GM12872 (cell line): Measurements from ENCODE around the gene ENOSF1.

Experiments
- TF ChIP-seq, protein P1 (sequence below): IDR thresholded peaks from 3 replicates; pipeline ENCODE4 v1.5.1; 2011; ENCODE audit warnings: low read depth, mild to moderate bottlenecking, low read length, moderate library complexity; ENCODE audit not compliant: insufficient read depth

Gene ENOSF1

DNA sequence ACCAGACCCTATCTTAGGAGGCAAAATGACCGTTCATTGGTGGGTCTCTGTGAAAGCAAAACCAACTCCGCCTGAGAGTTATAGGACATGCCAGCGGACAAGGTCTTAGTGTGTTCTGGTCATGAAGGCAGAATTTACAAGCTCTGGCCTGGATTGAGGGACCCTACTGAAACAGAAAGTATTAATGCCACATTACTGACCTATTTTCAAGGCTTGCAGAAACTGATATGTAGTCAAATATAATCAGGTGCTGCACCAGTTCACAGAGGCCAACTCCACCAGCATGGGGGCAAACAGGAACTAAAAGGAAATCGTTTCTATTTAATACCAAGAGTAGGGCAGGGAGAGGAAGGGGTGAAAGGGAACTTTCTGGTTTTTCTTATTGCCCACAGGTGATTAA is 35.3 kb downstream of the ENOSF1 start:
- TF ChIP-seq, protein P1, sequence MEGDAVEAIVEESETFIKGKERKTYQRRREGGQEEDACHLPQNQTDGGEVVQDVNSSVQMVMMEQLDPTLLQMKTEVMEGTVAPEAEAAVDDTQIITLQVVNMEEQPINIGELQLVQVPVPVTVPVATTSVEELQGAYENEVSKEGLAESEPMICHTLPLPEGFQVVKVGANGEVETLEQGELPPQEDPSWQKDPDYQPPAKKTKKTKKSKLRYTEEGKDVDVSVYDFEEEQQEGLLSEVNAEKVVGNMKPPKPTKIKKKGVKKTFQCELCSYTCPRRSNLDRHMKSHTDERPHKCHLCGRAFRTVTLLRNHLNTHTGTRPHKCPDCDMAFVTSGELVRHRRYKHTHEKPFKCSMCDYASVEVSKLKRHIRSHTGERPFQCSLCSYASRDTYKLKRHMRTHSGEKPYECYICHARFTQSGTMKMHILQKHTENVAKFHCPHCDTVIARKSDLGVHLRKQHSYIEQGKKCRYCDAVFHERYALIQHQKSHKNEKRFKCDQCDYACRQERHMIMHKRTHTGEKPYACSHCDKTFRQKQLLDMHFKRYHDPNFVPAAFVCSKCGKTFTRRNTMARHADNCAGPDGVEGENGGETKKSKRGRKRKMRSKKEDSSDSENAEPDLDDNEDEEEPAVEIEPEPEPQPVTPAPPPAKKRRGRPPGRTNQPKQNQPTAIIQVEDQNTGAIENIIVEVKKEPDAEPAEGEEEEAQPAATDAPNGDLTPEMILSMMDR, result no peak

DNA sequence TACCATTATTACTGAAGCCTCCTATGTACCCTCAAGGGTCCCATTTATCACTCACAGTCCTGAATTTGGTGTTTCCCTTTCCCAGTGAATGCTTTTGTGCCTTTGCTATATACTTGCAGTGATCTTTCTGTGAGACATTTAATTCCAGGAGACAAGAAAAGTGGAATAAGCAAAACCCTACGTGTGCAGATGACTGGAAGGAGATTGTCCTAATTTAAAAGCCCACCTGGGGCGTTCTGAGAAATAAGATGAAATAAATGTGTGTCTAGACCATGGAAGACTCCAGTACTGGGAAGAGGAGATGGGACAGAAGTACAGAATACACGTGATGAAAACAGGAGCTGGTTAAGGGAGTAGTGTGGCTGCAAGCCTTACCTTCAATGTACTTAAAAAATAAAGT is 35.7 kb downstream of the ENOSF1 start:
- TF ChIP-seq, protein P1, result no peak

DNA sequence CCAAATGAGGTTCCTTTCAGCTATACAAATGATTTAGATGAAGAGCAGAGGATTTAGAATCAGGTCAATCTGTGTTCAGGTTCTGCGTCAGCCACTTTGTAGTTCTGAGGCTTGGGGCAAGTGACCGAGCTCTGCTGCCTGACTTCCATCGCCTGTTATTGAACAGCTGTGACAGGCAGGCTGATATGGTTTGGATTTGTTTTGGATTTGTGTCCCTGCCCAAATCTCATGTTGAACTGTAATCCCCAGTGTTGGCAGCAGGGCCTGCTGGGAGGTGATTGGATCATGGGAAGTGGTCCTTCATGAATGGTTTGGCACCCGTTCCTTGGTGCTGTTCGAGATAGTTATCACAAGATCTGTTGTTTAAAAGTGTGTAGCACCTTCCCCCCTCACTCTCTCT is 36.4 kb downstream of the ENOSF1 start:
- TF ChIP-seq, protein P1, result no peak

- TF ChIP-seq, protein P1, result no peak
Observed at GRCh38 chr18:675307-675706, 37.1 kb downstream of the ENOSF1 start.

DNA sequence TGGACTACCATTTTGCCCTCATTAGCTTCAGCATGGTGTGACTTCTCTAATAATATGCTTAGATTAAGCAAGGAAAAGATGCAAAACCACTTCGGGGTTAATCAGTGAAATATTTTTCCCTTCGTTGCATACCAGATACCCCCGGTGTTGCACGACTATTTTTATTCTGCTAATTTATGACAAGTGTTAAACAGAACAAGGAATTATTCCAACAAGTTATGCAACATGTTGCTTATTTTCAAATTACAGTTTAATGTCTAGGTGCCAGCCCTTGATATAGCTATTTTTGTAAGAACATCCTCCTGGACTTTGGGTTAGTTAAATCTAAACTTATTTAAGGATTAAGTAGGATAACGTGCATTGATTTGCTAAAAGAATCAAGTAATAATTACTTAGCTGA is 38.7 kb downstream of the ENOSF1 start:
- TF ChIP-seq, protein P1, result no peak

GRCh38 chr18:673317-673716 is 39.1 kb downstream of the ENOSF1 start:
- TF ChIP-seq, protein P1, result no peak

DNA sequence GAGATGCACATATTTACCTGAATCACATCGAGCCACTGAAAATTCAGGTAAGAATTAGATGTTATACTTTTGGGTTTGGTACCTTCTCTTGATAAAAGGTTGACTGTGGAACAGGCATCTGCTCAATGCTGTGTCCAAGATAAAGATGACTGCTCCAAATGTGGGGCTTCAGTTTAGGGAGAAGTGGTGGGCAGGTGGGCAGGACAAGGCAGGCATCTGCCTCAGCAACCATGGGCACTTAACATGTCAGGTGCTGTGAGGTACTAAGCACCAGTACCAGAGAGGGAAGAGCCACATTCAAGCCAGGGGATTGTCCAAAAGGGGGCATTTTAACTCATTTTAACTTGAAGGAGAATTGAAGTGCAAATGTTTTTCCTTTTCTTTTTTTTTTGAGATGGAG is 41.0 kb downstream of the ENOSF1 start:
- TF ChIP-seq, protein P1, result no peak

- TF ChIP-seq, protein P1, result no peak
Observed at GRCh38 chr18:670522-670921, 41.9 kb downstream of the ENOSF1 start.
